Measurements from ENCODE around the gene ACP2. TPM values are rescaled to one million over a fixed set of nuclear protein-coding genes. Genes with fewer than 3 reads are reported as not detected.

The ACP2 gene
- total and polyA plus RNA-seq, 9 of the 15 experiments (the other 6 are each of a cell fraction or from before 2014, with no cell fraction given), result 1.9 to 20.0 (median 11.6) TPM

DNA sequence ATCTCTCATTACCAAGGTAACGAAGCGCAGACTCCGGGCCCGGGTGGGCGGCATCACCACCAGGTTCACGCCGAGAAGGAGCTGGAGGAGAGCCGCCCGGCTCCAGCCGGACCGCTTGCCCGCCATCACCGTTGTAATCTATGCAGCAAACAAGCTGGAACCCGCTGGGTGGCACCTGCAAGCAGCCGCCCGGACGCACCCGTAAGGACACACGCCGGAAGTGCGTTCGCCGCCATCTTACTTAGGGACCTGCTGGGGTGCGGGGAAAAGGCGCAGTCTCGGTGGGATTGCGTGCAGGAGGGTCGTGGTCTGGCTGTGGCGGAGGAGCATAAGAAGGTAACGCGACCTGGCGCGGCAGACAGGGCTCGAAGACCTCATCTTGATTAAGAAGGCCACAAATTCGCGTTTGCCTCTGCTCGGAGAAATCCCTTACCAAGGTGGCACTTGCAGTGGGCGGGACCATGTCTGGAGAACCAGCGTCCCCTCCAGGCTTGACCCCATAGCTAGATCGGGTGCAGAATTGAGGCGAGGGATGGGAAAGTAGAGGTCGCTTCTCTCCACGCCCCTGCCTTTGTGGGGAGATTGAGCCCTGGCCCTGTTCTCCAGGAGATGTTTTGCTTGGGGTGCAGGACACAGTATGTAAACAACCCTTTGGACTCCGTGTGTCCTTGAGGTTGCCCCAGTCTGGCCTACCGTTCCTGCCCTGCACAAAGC lies at the start of gene ACP2 (continued):
- TF ChIP-seq, protein P1, sequence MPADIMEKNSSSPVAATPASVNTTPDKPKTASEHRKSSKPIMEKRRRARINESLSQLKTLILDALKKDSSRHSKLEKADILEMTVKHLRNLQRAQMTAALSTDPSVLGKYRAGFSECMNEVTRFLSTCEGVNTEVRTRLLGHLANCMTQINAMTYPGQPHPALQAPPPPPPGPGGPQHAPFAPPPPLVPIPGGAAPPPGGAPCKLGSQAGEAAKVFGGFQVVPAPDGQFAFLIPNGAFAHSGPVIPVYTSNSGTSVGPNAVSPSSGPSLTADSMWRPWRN (IDR thresholded peaks at IDR 0.05; ENCODE audit: low read depth), result no peak
- TF ChIP-seq, protein P2, sequence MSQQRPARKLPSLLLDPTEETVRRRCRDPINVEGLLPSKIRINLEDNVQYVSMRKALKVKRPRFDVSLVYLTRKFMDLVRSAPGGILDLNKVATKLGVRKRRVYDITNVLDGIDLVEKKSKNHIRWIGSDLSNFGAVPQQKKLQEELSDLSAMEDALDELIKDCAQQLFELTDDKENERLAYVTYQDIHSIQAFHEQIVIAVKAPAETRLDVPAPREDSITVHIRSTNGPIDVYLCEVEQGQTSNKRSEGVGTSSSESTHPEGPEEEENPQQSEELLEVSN (IDR thresholded peaks at IDR 0.05; ENCODE audit: borderline replicate concordance in 1 of 2, extremely low read depth in 1 of 2, insufficient read depth in 1 of 2, insufficient read length in 1 of 2, low read depth in 1 of 2, low read length in 1 of 2, poor library complexity in 1 of 2, severe bottlenecking in 1 of 2), result no peak
- no peak for TF ChIP-seq TAF15 (IDR thresholded peaks at IDR 0.05; ENCODE audit: low read depth, low read length)

DNA sequence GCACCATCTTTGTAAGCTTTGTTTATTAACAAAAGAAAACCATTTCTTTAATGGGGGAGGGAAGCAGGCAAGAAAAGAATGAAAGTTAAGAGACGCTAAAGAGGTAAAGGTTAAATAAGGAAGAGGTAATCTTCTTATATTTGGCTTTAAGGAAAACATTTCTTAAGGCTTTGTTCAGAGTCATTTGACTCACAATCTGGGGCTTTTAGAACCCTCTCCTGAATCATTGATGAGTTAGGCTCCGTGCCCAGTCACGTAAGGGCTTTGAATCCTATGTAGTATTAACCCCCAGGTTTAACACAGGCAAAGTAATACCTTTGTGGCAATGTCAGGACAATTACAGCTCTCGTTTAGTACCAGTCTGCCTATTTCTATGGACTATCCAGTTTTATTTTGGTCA lies 47.4 kb upstream of the ACP2 start:
- Histone ChIP-seq H3K4me1 (replicated peaks in 1 of 2; ENCODE audit: control insufficient read depth in 2 of 2, insufficient read depth in 2 of 2, low read length in 2 of 2) (no peaks in the 10 kb centered on the region), H2AFZ (ENCODE audit: low read depth, low read length) (no peak overlapping the region), H3K27ac (ENCODE audit: extremely low read depth, low read depth, low read length) (no peak overlapping the region), H3K79me2 (ENCODE audit: control insufficient read depth, insufficient read depth, low read length) (no peaks in the 10 kb centered on the region), H4K20me1 (replicated peaks; ENCODE audit: control insufficient read depth, insufficient read depth, low read length) (no peaks in the 10 kb centered on the region), H3K27me3 (ENCODE audit: control insufficient read depth in 2 of 2, insufficient read depth in 2 of 2, low read length in 2 of 2) (no peaks in the 10 kb centered on the region), H3K9me1 (ENCODE audit: control insufficient read depth, insufficient read depth, low read length) (no peaks in the 10 kb centered on the region), H3K4me2 (ENCODE audit: insufficient read depth, low read length) (no peak overlapping the region), H3K36me3 (ENCODE audit: control insufficient read depth, insufficient read depth, low read length) (peaks cover 78% of the 10 kb centered on the region), H3K9me3 (replicated peaks; ENCODE audit: control insufficient read depth, insufficient read depth, low read depth, low read length) (no peaks in the 10 kb centered on the region), H3K4me3 (no peak overlapping the region), H3K9ac (ENCODE audit: insufficient read depth in 1 of 2, low read depth in 2 of 2, low read length in 2 of 2) (no peak overlapping the region)
- DNase-seq (ENCODE audit: extremely low read depth in 1 of 4, low spot score in 3 of 4) (no peak), FAIRE-seq (no peak), ATAC-seq (no peak)
- 94% methylated on average over 4 of the region's 4 CpGs for WGBS (ENCODE audit: insufficient coverage, low coverage, missing lambda C conversion rate)
- in situ Hi-C loops (cut with MboI), result no loop called here
- CTCF ChIA-PET (ENCODE audit: low intra/inter-chr PET ratio), result no interaction called here
- no TSS peak for BruUV-seq (replicated peaks)
- intact Hi-C loops (cut with micrococcal nuclease), result no loop called here
- POLR2A ChIA-PET, result interaction anchor here (0.6 to 1.5 kb wide), 7 partner anchors 10 to 380 kb away, joined by 3 to 6 read pairs (median 4); no protein-coding TSS in a partner anchor
- TF ChIP-seq SAFB2 (IDR thresholded peaks at IDR 0.05; ENCODE audit: borderline replicate concordance, low read depth, low read length, severe bottlenecking) (no peak), RBM14 (IDR thresholded peaks at IDR 0.05; ENCODE audit: borderline replicate concordance, insufficient read depth, low read depth, low read length) (no peak), ELF1 (tag; IDR thresholded peaks at IDR 0.05) (no peak), SMARCA5 (IDR thresholded peaks at IDR 0.05) (no peak)
- TF ChIP-seq, protein P3, sequence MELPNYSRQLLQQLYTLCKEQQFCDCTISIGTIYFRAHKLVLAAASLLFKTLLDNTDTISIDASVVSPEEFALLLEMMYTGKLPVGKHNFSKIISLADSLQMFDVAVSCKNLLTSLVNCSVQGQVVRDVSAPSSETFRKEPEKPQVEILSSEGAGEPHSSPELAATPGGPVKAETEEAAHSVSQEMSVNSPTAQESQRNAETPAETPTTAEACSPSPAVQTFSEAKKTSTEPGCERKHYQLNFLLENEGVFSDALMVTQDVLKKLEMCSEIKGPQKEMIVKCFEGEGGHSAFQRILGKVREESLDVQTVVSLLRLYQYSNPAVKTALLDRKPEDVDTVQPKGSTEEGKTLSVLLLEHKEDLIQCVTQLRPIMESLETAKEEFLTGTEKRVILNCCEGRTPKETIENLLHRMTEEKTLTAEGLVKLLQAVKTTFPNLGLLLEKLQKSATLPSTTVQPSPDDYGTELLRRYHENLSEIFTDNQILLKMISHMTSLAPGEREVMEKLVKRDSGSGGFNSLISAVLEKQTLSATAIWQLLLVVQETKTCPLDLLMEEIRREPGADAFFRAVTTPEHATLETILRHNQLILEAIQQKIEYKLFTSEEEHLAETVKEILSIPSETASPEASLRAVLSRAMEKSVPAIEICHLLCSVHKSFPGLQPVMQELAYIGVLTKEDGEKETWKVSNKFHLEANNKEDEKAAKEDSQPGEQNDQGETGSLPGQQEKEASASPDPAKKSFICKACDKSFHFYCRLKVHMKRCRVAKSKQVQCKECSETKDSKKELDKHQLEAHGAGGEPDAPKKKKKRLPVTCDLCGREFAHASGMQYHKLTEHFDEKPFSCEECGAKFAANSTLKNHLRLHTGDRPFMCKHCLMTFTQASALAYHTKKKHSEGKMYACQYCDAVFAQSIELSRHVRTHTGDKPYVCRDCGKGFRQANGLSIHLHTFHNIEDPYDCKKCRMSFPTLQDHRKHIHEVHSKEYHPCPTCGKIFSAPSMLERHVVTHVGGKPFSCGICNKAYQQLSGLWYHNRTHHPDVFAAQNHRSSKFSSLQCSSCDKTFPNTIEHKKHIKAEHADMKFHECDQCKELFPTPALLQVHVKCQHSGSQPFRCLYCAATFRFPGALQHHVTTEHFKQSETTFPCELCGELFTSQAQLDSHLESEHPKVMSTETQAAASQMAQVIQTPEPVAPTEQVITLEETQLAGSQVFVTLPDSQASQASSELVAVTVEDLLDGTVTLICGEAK (IDR thresholded peaks at IDR 0.05), result no peak
- TF ChIP-seq, protein P3 (CRISPR knock-in tag; IDR thresholded peaks at IDR 0.05), result no peak

Measured in K562 (cell line).